ENCODE measurements around the gene RNF123. TPM values are rescaled to one million over a fixed set of nuclear protein-coding genes. Genes with fewer than 3 reads are reported as not detected.

Gene RNF123
- total RNA-seq, 2 experiments from 2014 or later = 30.5 to 32.2 TPM

- CTCF ChIA-PET = interaction anchor here (1.0 kb wide), 1 partner anchor 117 kb away, joined by 7 read pairs; no protein-coding TSS in a partner anchor
These were observed 32.7 kb upstream of the RNF123 start for GRCh38 chr3:49656541-49657112.

GRCh38 chr3:49657208-49657915 is 32.0 kb upstream of the RNF123 start:
- ChIA-PET POLR2A (no interaction called here), CTCF (interaction anchor here (1.0 kb wide), 1 partner anchor 118 kb away, joined by 7 read pairs; no protein-coding TSS in a partner anchor)

More at GRCh38 chr3:49656541-49657112, 32.7 kb upstream of the RNF123 start:
- POLR2A ChIA-PET = no interaction called here

GRCh38 chr3:49658711-49659110 is 30.6 kb upstream of the RNF123 start:
- ChIA-PET POLR2A (no interaction called here), CTCF (no interaction called here)

- ChIA-PET CTCF (interaction anchor here (0.9 to 1.1 kb wide), 2 partner anchors 122 to 130 kb away, joined by 3 to 4 read pairs; no protein-coding TSS in a partner anchor), POLR2A (no interaction called here)
These were observed 29.6 kb upstream of the RNF123 start for GRCh38 chr3:49659756-49660155.

- CTCF ChIA-PET = no interaction called here
- POLR2A ChIA-PET = no interaction called here
These were observed 28.1 kb upstream of the RNF123 start for GRCh38 chr3:49661281-49661680.

- ChIA-PET CTCF (no interaction called here), POLR2A (no interaction called here)
These were observed 27.3 kb upstream of the RNF123 start for GRCh38 chr3:49662021-49662420.

- ChIA-PET POLR2A (no interaction called here), CTCF (interaction anchor here (0.8 kb wide), 1 partner anchor 9 kb away, joined by 3 read pairs; no protein-coding TSS in a partner anchor)
These were observed 26.5 kb upstream of the RNF123 start for GRCh38 chr3:49662720-49663413.

- POLR2A ChIA-PET = no interaction called here
- CTCF ChIA-PET = interaction anchor here (0.8 kb wide), 1 partner anchor 8 kb away, joined by 3 read pairs; no protein-coding TSS in a partner anchor
These were observed 25.5 kb upstream of the RNF123 start for GRCh38 chr3:49663831-49664230.

- CTCF ChIA-PET = no interaction called here
- POLR2A ChIA-PET = no interaction called here
These were observed 25.1 kb upstream of the RNF123 start for GRCh38 chr3:49664300-49664699.

- CTCF ChIA-PET = interaction anchor here (2.5 kb wide), 1 partner anchor 126 kb away, joined by 13 read pairs; no protein-coding TSS in a partner anchor
- POLR2A ChIA-PET = no interaction called here
These were observed 23.4 kb upstream of the RNF123 start for GRCh38 chr3:49665822-49666519.

GRCh38 chr3:49666592-49666991 is 22.8 kb upstream of the RNF123 start:
- ChIA-PET CTCF (interaction anchor here (2.5 kb wide), 1 partner anchor 126 kb away, joined by 13 read pairs; no protein-coding TSS in a partner anchor), POLR2A (no interaction called here)

GRCh38 chr3:49667701-49668413 is 21.5 kb upstream of the RNF123 start:
- POLR2A ChIA-PET = no interaction called here
- CTCF ChIA-PET = interaction anchor here (2.5 kb wide), 1 partner anchor 128 kb away, joined by 13 read pairs; no protein-coding TSS in a partner anchor

GRCh38 chr3:49668414-49668797 is 21.0 kb upstream of the RNF123 start:
- CTCF ChIA-PET = interaction anchor here (5.3 kb wide), 1 partner anchor 129 kb away, joined by 139 read pairs; no protein-coding TSS in a partner anchor
- POLR2A ChIA-PET = no interaction called here

GRCh38 chr3:49668861-49669260 is 20.5 kb upstream of the RNF123 start:
- ChIA-PET CTCF (interaction anchor here (5.3 kb wide), 1 partner anchor 129 kb away, joined by 139 read pairs; no protein-coding TSS in a partner anchor), POLR2A (interaction anchor here (0.5 kb wide), 1 partner anchor 129 kb away, joined by 3 read pairs; no protein-coding TSS in a partner anchor)

- ChIA-PET POLR2A (interaction anchor here (0.5 kb wide), 1 partner anchor 129 kb away, joined by 3 read pairs; no protein-coding TSS in a partner anchor), CTCF (interaction anchor here (5.3 kb wide), 1 partner anchor 130 kb away, joined by 139 read pairs; no protein-coding TSS in a partner anchor)
These were observed 20.0 kb upstream of the RNF123 start for GRCh38 chr3:49669352-49669751.

GRCh38 chr3:49670940-49671290 is 18.4 kb upstream of the RNF123 start:
- CTCF ChIA-PET = interaction anchor here (1.0 to 5.3 kb wide), 4 partner anchors 97 to 131 kb away, joined by 3 to 139 read pairs (median 12); partner anchors contain the start of gene BSN
- POLR2A ChIA-PET = no interaction called here

- ChIA-PET CTCF (interaction anchor here (0.6 to 5.3 kb wide), 18 partner anchors 8 to 1285 kb away, joined by 3 to 139 read pairs (median 3); partner anchors contain the start of gene BSN), POLR2A (interaction anchor here (0.6 to 2.6 kb wide), 3 partner anchors 105 to 178 kb away, joined by 3 to 21 read pairs (median 11); no protein-coding TSS in a partner anchor)
These were observed 17.8 kb upstream of the RNF123 start for GRCh38 chr3:49671291-49672288.
